Memory B cell (primary cell): Measurements from ENCODE around the gene IQSEC1.

ENCODE experiments used
- ATAC-seq: fragments of 150-1000 bp; cut with Tn5 transposase; 2 replicates; pipeline ENCODE4 v1.10.0; 2021; ENCODE audit warnings: low read depth, mild to moderate bottlenecking, moderate library complexity
- DNase-seq, 2 donors: peaks; one replicate each; pipeline ENCODE4 v3.0.0; 2022; ENCODE audit warnings: low spot score in 2 of 2
- H3K27ac Mint-ChIP-seq: one replicate; pipeline ENCODE4 v1.8.0; 2022; ENCODE audit warnings: mild to moderate bottlenecking, moderate library complexity, mixed read lengths
- H3K27me3 Mint-ChIP-seq: one replicate; pipeline ENCODE4 v1.8.0; 2022; ENCODE audit warnings: mixed read lengths
- H3K36me3 Mint-ChIP-seq: one replicate; pipeline ENCODE4 v1.8.0; 2022; ENCODE audit warnings: mild to moderate bottlenecking, mixed read lengths
- H3K4me1 Mint-ChIP-seq: one replicate; pipeline ENCODE4 v1.8.0; 2022; ENCODE audit warnings: mixed read lengths
- H3K4me3 Mint-ChIP-seq: one replicate; pipeline ENCODE4 v1.8.0; 2022; ENCODE audit warnings: mild to moderate bottlenecking, moderate library complexity, mixed read lengths
- H3K9me3 Mint-ChIP-seq: one replicate; pipeline ENCODE4 v1.8.0; 2022; ENCODE audit warnings: mixed read lengths

Gene IQSEC1

GRCh38 chr3:13039213-13039896, 33.9 kb downstream of the IQSEC1 start:
- ATAC-seq = no peak
- no peaks in the 10 kb centered on the region for H3K9me3 Mint-ChIP-seq
- H3K27ac Mint-ChIP-seq = no peak overlapping the region
- DNase-seq = no peak
- H3K36me3 Mint-ChIP-seq = peaks cover 2% of the 10 kb centered on the region
- H3K4me1 Mint-ChIP-seq = peaks cover 21% of the 10 kb centered on the region
- H3K27me3 Mint-ChIP-seq = no peaks in the 10 kb centered on the region
- H3K4me3 Mint-ChIP-seq = no peak overlapping the region

DNA sequence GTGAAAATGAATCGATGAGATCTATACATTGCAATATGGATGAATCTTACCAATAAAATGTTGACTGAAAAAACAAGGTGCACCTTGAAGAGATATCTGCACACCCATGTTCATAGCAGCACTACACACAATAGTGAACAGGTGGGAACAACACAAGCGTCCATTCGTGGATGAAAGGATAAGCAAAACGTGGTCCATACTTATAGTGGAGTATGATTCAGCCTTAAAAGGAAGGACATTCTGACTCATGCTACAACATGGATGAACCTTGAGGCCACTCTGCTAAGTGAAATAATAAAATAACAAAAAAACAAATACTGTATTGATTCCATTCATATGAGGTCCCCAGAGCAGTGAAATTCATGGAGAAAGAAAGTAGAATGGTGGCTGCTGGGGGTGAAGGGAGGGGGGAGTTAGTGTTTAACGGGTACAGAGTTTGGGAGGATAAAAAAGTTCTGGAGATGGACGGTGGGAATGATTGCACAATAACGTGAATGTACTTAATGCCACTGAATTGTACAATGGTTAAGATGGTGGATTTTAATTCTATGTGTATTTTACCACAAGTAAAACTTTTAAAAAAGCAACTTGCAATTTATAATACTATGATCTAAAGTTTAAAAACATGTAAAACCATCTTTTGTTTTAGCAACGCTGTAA, 35.6 kb downstream of the IQSEC1 start:
- DNase-seq (no peak), ATAC-seq (no peak)
- Mint-ChIP-seq H3K9me3 (no peaks in the 10 kb centered on the region), H3K27me3 (no peaks in the 10 kb centered on the region), H3K27ac (no peak overlapping the region), H3K4me1 (peaks cover 20% of the 10 kb centered on the region), H3K4me3 (no peak overlapping the region), H3K36me3 (no peaks in the 10 kb centered on the region)

DNA sequence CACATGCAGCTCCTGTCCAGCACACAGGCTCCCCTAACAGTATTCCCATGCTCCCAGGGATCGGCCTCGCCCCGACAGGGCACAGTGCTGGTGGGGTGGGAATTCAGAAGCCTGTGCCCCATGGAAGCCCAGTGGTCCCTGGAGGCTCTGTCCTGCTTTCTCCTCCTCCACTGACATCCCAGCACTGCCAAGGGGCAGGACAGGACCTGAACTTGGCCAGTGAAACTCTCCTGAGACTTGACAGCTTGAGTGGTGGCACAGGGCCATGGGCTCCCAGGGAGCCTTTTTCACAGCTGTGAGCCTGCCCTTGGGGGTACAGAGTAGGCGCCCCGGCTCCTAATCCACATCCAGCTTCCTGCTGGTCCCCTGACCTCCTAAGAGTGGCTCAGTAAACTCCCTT, 38.4 kb downstream of the IQSEC1 start:
- Mint-ChIP-seq H3K9me3 (no peaks in the 10 kb centered on the region), H3K4me3 (no peak overlapping the region), H3K27me3 (no peaks in the 10 kb centered on the region), H3K4me1 (peaks cover 12% of the 10 kb centered on the region), H3K27ac (no peak overlapping the region), H3K36me3 (no peaks in the 10 kb centered on the region)
- ATAC-seq (no peak), DNase-seq (no peak)

- DNase-seq (no peak), ATAC-seq (no peak)
- Mint-ChIP-seq H3K4me3 (no peak overlapping the region), H3K9me3 (no peaks in the 10 kb centered on the region), H3K4me1 (peaks cover 9% of the 10 kb centered on the region), H3K27ac (no peak overlapping the region), H3K27me3 (no peaks in the 10 kb centered on the region), H3K36me3 (no peaks in the 10 kb centered on the region)
Measured at GRCh38 chr3:13034109-13034800, 39.0 kb downstream of the IQSEC1 start.

DNA sequence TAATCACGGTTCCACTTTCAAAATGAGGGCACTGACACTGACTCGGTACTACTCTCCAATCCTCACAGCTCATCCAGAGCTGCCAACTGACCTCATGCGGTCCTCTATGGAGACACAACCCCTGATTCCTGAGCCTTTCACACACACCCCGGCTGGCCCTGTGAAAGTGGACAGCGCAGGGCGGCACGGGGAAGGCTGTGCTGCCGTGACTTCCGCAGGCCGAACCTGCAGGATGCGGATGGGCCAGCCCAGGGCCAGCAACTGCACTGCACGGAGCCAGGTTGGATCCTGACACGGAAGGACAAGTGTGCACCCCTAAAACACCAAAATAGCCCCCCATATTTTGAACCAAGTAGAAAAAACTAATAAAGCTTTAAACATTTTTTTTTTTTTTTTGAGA, 41.0 kb downstream of the IQSEC1 start:
- Mint-ChIP-seq H3K9me3 (no peaks in the 10 kb centered on the region), H3K27ac (no peak overlapping the region), H3K4me1 (peaks cover 13% of the 10 kb centered on the region), H3K36me3 (peaks cover 3% of the 10 kb centered on the region), H3K4me3 (no peak overlapping the region), H3K27me3 (no peaks in the 10 kb centered on the region)
- DNase-seq (no peak), ATAC-seq (no peak)

- DNase-seq (no peak), ATAC-seq (no peak)
- Mint-ChIP-seq H3K27me3 (no peaks in the 10 kb centered on the region), H3K4me3 (no peak overlapping the region), H3K36me3 (peaks cover 4% of the 10 kb centered on the region), H3K4me1 (peaks cover 13% of the 10 kb centered on the region), H3K9me3 (no peaks in the 10 kb centered on the region), H3K27ac (no peak overlapping the region)
Measured at GRCh38 chr3:13031621-13032020, 41.6 kb downstream of the IQSEC1 start.

DNA sequence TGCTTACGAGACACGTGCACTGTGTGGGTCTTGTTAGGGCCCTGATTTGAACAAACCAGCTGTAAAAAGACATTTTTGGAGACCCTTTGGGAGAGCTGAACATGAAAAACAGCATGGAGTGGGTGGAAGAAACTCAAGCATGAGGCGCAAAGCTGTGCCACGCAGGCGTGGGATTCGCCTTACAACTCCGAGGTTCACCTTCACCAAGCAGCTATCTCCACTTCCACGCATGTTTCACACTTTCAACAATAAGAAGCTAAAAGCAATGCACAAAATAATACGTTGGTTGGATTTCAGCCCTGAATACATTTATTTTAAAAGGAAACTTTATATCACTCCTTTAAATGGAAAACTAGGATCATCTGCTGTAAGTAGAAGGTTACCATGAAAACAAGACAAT, 42.5 kb downstream of the IQSEC1 start:
- no peak overlapping the region for H3K27ac Mint-ChIP-seq
- H3K4me1 Mint-ChIP-seq = peaks cover 15% of the 10 kb centered on the region
- H3K4me3 Mint-ChIP-seq = no peak overlapping the region
- H3K36me3 Mint-ChIP-seq = peaks cover 4% of the 10 kb centered on the region
- ATAC-seq (no peak), DNase-seq (no peak)
- no peaks in the 10 kb centered on the region for H3K9me3 Mint-ChIP-seq
- H3K27me3 Mint-ChIP-seq = no peaks in the 10 kb centered on the region

DNA sequence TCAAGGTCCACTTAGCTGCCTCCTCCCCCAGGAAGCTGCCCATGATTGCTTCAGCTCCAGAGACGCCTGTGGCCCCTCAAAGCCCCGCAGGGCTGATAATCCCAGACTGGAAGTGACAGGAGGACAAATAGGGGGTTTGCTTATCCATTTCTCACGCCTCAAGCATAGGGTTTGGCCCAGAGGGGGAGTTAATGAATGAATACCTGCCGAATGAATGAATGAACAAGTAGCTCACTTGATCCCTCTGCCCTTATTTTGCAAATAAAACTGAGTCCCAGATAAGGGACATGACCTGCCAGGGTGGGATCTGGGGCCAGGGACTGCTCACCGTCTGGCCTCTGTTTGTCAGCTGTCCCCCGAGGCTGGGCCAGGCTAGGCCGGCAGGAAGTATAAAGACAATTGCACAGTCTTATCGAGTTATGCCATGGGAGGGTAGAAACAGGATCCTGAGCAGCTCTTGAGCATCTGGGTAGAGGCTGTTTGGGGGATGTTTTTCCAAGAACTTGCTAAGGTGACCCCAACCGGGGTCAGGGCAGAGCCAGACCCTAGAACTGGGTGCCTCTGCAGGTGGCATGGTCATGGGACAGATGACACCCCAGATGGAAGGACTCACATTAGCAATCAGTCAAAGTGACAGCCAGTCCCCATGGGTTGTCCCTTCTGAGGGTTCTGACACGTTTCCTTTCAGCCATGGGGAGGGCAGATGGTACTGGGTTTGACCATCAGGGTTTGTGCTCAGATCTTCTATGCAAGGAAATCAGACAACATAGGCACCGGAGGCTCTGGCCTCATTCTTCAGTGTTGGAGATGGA, 45.0 kb downstream of the IQSEC1 start:
- ATAC-seq = no peak
- DNase-seq = no peak
- H3K9me3 Mint-ChIP-seq = peaks cover 2% of the 10 kb centered on the region
- H3K4me3 Mint-ChIP-seq = no peak overlapping the region
- H3K27ac Mint-ChIP-seq = no peak overlapping the region
- H3K36me3 Mint-ChIP-seq = peaks cover 4% of the 10 kb centered on the region
- H3K4me1 Mint-ChIP-seq = peaks cover 26% of the 10 kb centered on the region
- H3K27me3 Mint-ChIP-seq = no peaks in the 10 kb centered on the region

- DNase-seq (no peak), ATAC-seq (no peak)
- H3K4me3 Mint-ChIP-seq = no peak overlapping the region
- peaks cover 2% of the 10 kb centered on the region for H3K9me3 Mint-ChIP-seq
- H3K36me3 Mint-ChIP-seq = peaks cover 4% of the 10 kb centered on the region
- no peaks in the 10 kb centered on the region for H3K27me3 Mint-ChIP-seq
- H3K4me1 Mint-ChIP-seq = peaks cover 29% of the 10 kb centered on the region
- peak overlapping the region; percentile 6 for H3K27ac Mint-ChIP-seq
Measured at GRCh38 chr3:13027154-13027553, 46.1 kb downstream of the IQSEC1 start.

DNA sequence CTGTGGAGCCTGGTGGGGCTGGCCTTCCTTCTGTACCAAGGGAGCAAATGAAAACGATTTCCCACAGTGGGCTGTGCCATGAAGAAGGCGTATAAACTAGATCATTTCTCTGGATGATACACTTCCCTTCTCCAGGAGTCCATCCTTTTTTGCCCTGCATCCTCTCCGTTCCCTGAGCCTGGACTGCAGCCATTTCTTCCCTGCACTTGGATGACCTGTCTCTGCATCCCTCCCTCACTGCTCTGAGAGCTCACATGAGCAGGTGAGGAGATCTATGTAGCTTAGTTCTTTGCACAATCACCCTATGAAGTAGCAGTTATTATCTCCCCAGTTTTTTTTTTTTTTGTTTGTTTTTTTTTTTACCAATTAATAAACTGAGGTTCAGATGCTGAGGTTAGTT, 46.7 kb downstream of the IQSEC1 start:
- H3K4me3 Mint-ChIP-seq = no peak overlapping the region
- H3K27ac Mint-ChIP-seq = no peak overlapping the region
- peaks cover 28% of the 10 kb centered on the region for H3K4me1 Mint-ChIP-seq

GRCh38 chr3:13025778-13026518, 47.3 kb downstream of the IQSEC1 start:
- H3K4me3 Mint-ChIP-seq = no peak overlapping the region
- peaks cover 2% of the 10 kb centered on the region for H3K9me3 Mint-ChIP-seq
- peaks cover 6% of the 10 kb centered on the region for H3K36me3 Mint-ChIP-seq
- H3K4me1 Mint-ChIP-seq = peaks cover 26% of the 10 kb centered on the region
- ATAC-seq (no peak), DNase-seq (no peak)
- no peaks in the 10 kb centered on the region for H3K27me3 Mint-ChIP-seq
- H3K27ac Mint-ChIP-seq = no peak overlapping the region

More for the DNA sequence above, 46.7 kb downstream of the IQSEC1 start:
- no peaks in the 10 kb centered on the region for H3K27me3 Mint-ChIP-seq
- ATAC-seq = no peak
- peaks cover 2% of the 10 kb centered on the region for H3K9me3 Mint-ChIP-seq
- peaks cover 6% of the 10 kb centered on the region for H3K36me3 Mint-ChIP-seq
- no peak for DNase-seq

- ATAC-seq (no peak), DNase-seq (no peak)
- no peak overlapping the region for H3K4me3 Mint-ChIP-seq
Measured at GRCh38 chr3:13025090-13025489, 48.1 kb downstream of the IQSEC1 start.

DNA sequence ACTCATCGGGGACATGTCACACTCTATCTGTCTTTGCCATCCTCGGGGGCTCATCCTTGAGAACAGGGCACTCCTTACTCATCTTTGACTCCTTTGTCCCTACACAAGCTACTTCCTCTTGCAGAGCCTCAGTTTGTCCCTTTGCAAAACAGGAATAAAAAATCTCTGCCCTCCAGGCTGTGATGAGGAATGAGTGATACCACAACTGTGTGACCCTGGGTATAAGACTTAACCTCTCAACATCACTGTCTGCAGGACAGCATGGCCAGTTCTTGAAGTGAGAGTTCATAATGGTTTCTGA, 48.5 kb downstream of the IQSEC1 start:
- Mint-ChIP-seq H3K9me3 (peaks cover 2% of the 10 kb centered on the region), H3K36me3 (peaks cover 9% of the 10 kb centered on the region), H3K27me3 (no peaks in the 10 kb centered on the region), H3K27ac (peak overlapping the region; percentile 13), H3K4me1 (peaks cover 34% of the 10 kb centered on the region), H3K4me3 (peak overlapping the region; percentile 3)
- DNase-seq (no peak), ATAC-seq (no peak)

More at GRCh38 chr3:13025090-13025489, 48.1 kb downstream of the IQSEC1 start:
- H3K9me3 Mint-ChIP-seq = peaks cover 2% of the 10 kb centered on the region
- no peaks in the 10 kb centered on the region for H3K27me3 Mint-ChIP-seq
- peaks cover 33% of the 10 kb centered on the region for H3K4me1 Mint-ChIP-seq
- H3K27ac Mint-ChIP-seq = peak overlapping the region; percentile 13
- peaks cover 9% of the 10 kb centered on the region for H3K36me3 Mint-ChIP-seq
